H9 (cell line): ENCODE data around the gene IGFALS. TPM values are rescaled to one million over a fixed set of nuclear protein-coding genes. Genes with fewer than 3 reads are reported as not detected.

Experiments
- DNase-seq: peaks from one replicate; pipeline ENCODE4 v3.0.0-alpha.2; 2017
- H2AFZ ChIP-seq: one replicate; pipeline ENCODE4 v1.6.1; 2013; ENCODE audit warnings: mild to moderate bottlenecking, low read length, control low read depth, moderate library complexity
- H2AK5ac ChIP-seq: 2 replicates; pipeline ENCODE4 v1.6.1; 2013; ENCODE audit warnings: low read length, control low read depth, mixed read lengths; ENCODE audit not compliant: insufficient read length
- H2BK120ac ChIP-seq: one replicate; pipeline ENCODE4 v1.6.1; 2013; ENCODE audit warnings: low read depth, mild to moderate bottlenecking, low read length, control low read depth, inconsistent platforms; ENCODE audit not compliant: poor library complexity, severe bottlenecking
- H2BK12ac ChIP-seq: 2 replicates; pipeline ENCODE4 v1.6.1; 2013; ENCODE audit warnings: low read length, control low read depth, mixed read lengths, low read depth; ENCODE audit not compliant: insufficient read length
- H2BK15ac ChIP-seq: 2 replicates; pipeline ENCODE4 v1.6.1; 2013; ENCODE audit warnings: low read depth, low read length, control low read depth
- H2BK20ac ChIP-seq: one replicate; pipeline ENCODE4 v1.6.1; 2013; ENCODE audit warnings: low read depth, mild to moderate bottlenecking, low read length, control low read depth, inconsistent platforms; ENCODE audit not compliant: poor library complexity, severe bottlenecking
- H2BK5ac ChIP-seq: 2 replicates; pipeline ENCODE4 v1.6.1; 2013; ENCODE audit warnings: low read length, control low read depth, mixed read lengths; ENCODE audit not compliant: insufficient read length
- H3K14ac ChIP-seq: 2 replicates; pipeline ENCODE4 v1.6.1; 2013; ENCODE audit warnings: low read length, control low read depth; ENCODE audit not compliant: insufficient read depth
- H3K18ac ChIP-seq: 2 replicates; pipeline ENCODE4 v1.6.1; 2013; ENCODE audit warnings: low read depth, mild to moderate bottlenecking, mixed read lengths, low read length, control low read depth; ENCODE audit not compliant: insufficient read length
- H3K23ac ChIP-seq: 2 replicates; pipeline ENCODE4 v1.6.1; 2013; ENCODE audit warnings: low read length, control low read depth, mixed read lengths, low read depth; ENCODE audit not compliant: insufficient read length
- H3K23me2 ChIP-seq: 2 replicates; pipeline ENCODE4 v1.6.1; 2013; ENCODE audit warnings: low read depth, mild to moderate bottlenecking, mixed read lengths, low read length, control low read depth; ENCODE audit not compliant: insufficient read length, poor library complexity, severe bottlenecking
- H3K27ac ChIP-seq: 2 replicates; pipeline ENCODE4 v1.5.1; 2013; ENCODE audit warnings: low read length, control low read depth, mixed read lengths, low read depth; ENCODE audit not compliant: insufficient read length
- H3K27me3 ChIP-seq: 2 replicates; pipeline ENCODE4 v1.6.1; 2013; ENCODE audit warnings: low read length, control low read depth, inconsistent platforms; ENCODE audit not compliant: insufficient read depth
- H3K4ac ChIP-seq: 2 replicates; pipeline ENCODE4 v1.6.1; 2013; ENCODE audit warnings: low read depth, mild to moderate bottlenecking, control low read depth, inconsistent platforms, low read length, moderate library complexity
- H3K4me1 ChIP-seq: 2 replicates; pipeline ENCODE4 v1.6.1; 2013; ENCODE audit warnings: low read length, control low read depth, inconsistent platforms; ENCODE audit not compliant: insufficient read depth
- H3K4me2 ChIP-seq: 2 replicates; pipeline ENCODE4 v1.6.1; 2013; ENCODE audit warnings: low read length, control low read depth, mixed read lengths; ENCODE audit not compliant: insufficient read length, insufficient read depth
- H3K56ac ChIP-seq: 2 replicates; pipeline ENCODE4 v1.6.1; 2013; ENCODE audit warnings: low read depth, mild to moderate bottlenecking, mixed read lengths, low read length, control low read depth; ENCODE audit not compliant: insufficient read length
- H3K79me1 ChIP-seq: 2 replicates; pipeline ENCODE4 v1.6.1; 2013; ENCODE audit warnings: low read depth, mild to moderate bottlenecking, moderate library complexity, low read length, control low read depth, inconsistent platforms; ENCODE audit not compliant: insufficient read depth, poor library complexity, severe bottlenecking
- H3K79me2 ChIP-seq: 2 replicates; pipeline ENCODE4 v1.6.1; 2013; ENCODE audit warnings: low read length, control low read depth, inconsistent platforms; ENCODE audit not compliant: insufficient read depth
- H3K9ac ChIP-seq: 2 replicates; pipeline ENCODE4 v1.6.1; 2013; ENCODE audit warnings: low read length, control low read depth, mixed read lengths; ENCODE audit not compliant: insufficient read length; ENCODE audit errors: extremely low read depth
- H3K9me3 ChIP-seq: one replicate; pipeline ENCODE4 v1.6.1; 2013; ENCODE audit warnings: low read depth, low read length, inconsistent platforms; ENCODE audit not compliant: control insufficient read depth
- H3T11ph ChIP-seq: one replicate; pipeline ENCODE4 v1.6.1; 2013; ENCODE audit warnings: mild to moderate bottlenecking, low read length, control low read depth, inconsistent platforms
- H4K20me1 ChIP-seq: one replicate; pipeline ENCODE4 v1.6.1; 2013; ENCODE audit not compliant: control insufficient read depth, insufficient read length, insufficient read depth
- H4K5ac ChIP-seq: 2 replicates; pipeline ENCODE4 v1.6.1; 2013; ENCODE audit warnings: low read depth, mild to moderate bottlenecking, mixed read lengths, low read length, control low read depth; ENCODE audit not compliant: insufficient read length
- H4K8ac ChIP-seq: replicated peaks from 2 replicates; pipeline ENCODE4 v1.6.1; 2013; ENCODE audit warnings: low read length, control low read depth, mixed read lengths, low read depth; ENCODE audit not compliant: insufficient read length
- H4K91ac ChIP-seq: 2 replicates; pipeline ENCODE4 v1.6.1; 2013; ENCODE audit warnings: low read depth, mild to moderate bottlenecking, moderate library complexity, mixed read lengths, low read length, control low read depth; ENCODE audit not compliant: insufficient read length
- H3K27ac Mint-ChIP-seq, 3 experiments: 2 replicates in 2 of 3; 3 replicates in 1 of 3; pipeline ENCODE4 v1.8.0; 2020 to 2021; ENCODE audit warnings: mixed read lengths in 3 of 3, mild to moderate bottlenecking in 1 of 3, moderate library complexity in 1 of 3
- H3K27me3 Mint-ChIP-seq: 2 replicates; pipeline ENCODE4 v1.8.0; 2021; ENCODE audit warnings: low read depth, mild to moderate bottlenecking, moderate library complexity, mixed read lengths
- H3K36me3 Mint-ChIP-seq, 3 experiments: 2 replicates in 2 of 3; 3 replicates in 1 of 3; pipeline ENCODE4 v1.8.0; 2020 to 2021; ENCODE audit warnings: low read depth in 3 of 3, mixed read lengths in 3 of 3; ENCODE audit not compliant: insufficient read depth in 1 of 3
- H3K4me1 Mint-ChIP-seq, 2 experiments: 2 replicates each; pipeline ENCODE4 v1.8.0; 2020; ENCODE audit warnings: mixed read lengths in 2 of 2
- H3K4me3 Mint-ChIP-seq, 2 experiments: 2 replicates in 1 of 2; 3 replicates in 1 of 2; pipeline ENCODE4 v1.8.0; 2020 to 2021; ENCODE audit warnings: mild to moderate bottlenecking in 2 of 2, mixed read lengths in 2 of 2, moderate library complexity in 1 of 2
- H3K9me3 Mint-ChIP-seq, 2 experiments: 2 replicates in 1 of 2; 3 replicates in 1 of 2; pipeline ENCODE4 v1.8.0; 2020; ENCODE audit warnings: mild to moderate bottlenecking in 2 of 2, mixed read lengths in 2 of 2, moderate library complexity in 1 of 2
- WGBS: extraction: QIAGEN DNeasy Blood & Tissue Kit; methylation state at CpG from one replicate; pipeline ENCODE4 v1.1.7; 2013; ENCODE audit warnings: missing lambda C conversion rate, low lambda C conversion rate, mixed read lengths; ENCODE audit not compliant: insufficient read length; ENCODE audit errors: extremely low coverage; 5-methylcytosine and 5-hydroxymethylcytosine counted together
- total RNA-seq: library from RNA; stranded (reverse); gene quantifications from 2 replicates; pipeline ENCODE4 v1.2.1, GENCODE V29; 2021
- TF ChIP-seq, protein P1 (sequence below): fragments of 200-600 bp; sonication (generic); conservative IDR thresholded peaks from 3 replicates; pipeline ENCODE4 v1.8.0; 2021; ENCODE audit warnings: antibody characterized with exemption, mild to moderate bottlenecking

The IGFALS gene
- total RNA-seq, 1 experiment from 2014 or later, result not detected

GRCh38 chr16:1775006-1775845 is 18.3 kb downstream of the IGFALS start:
- WGBS, result no CpG with 5 or more reads among the region's 30 CpGs
- H3K4me2 ChIP-seq, result no peak overlapping the region

More at GRCh38 chr16:1775006-1775845, 18.3 kb downstream of the IGFALS start:
- Histone ChIP-seq H2AFZ (no peak overlapping the region), H3T11ph (no peak overlapping the region), H3K23me2 (peaks cover 9% of the 10 kb centered on the region), H4K20me1 (no peaks in the 10 kb centered on the region), H4K8ac (no peak overlapping the region), H3K79me2 (no peaks in the 10 kb centered on the region; the same call in 1 of the 2 replicates), H2BK5ac (no peak overlapping the region), H3K56ac (no peak overlapping the region), H2BK120ac (no peak overlapping the region), H4K5ac (no peak overlapping the region), H2BK15ac (no peak overlapping the region), H3K27me3 (no peaks in the 10 kb centered on the region), H3K14ac (no peak overlapping the region), H2BK20ac (no peak overlapping the region), H4K91ac (no peak overlapping the region), H3K4me1 (no peaks in the 10 kb centered on the region), H3K9ac (no peak overlapping the region), H3K27ac (no peak overlapping the region), H3K4ac (no peak overlapping the region), H3K23ac (no peak overlapping the region), H2AK5ac (no peak overlapping the region), H2BK12ac (no peak overlapping the region), H3K18ac (no peak overlapping the region), H3K79me1 (peaks cover 5% of the 10 kb centered on the region), H3K9me3 (no peaks in the 10 kb centered on the region)
- H3K4me3 Mint-ChIP-seq, result peak overlapping the region; percentile 32 to 35; a peak in 2 of 5 replicates
- no peak for DNase-seq
- no peaks in the 10 kb centered on the region for H3K9me3 Mint-ChIP-seq
- peaks cover 9 to 41% (median 17%) of the 10 kb centered on the region in 3 experiments; a peak in 6 of 7 replicates for H3K36me3 Mint-ChIP-seq
- TF ChIP-seq, protein P1, sequence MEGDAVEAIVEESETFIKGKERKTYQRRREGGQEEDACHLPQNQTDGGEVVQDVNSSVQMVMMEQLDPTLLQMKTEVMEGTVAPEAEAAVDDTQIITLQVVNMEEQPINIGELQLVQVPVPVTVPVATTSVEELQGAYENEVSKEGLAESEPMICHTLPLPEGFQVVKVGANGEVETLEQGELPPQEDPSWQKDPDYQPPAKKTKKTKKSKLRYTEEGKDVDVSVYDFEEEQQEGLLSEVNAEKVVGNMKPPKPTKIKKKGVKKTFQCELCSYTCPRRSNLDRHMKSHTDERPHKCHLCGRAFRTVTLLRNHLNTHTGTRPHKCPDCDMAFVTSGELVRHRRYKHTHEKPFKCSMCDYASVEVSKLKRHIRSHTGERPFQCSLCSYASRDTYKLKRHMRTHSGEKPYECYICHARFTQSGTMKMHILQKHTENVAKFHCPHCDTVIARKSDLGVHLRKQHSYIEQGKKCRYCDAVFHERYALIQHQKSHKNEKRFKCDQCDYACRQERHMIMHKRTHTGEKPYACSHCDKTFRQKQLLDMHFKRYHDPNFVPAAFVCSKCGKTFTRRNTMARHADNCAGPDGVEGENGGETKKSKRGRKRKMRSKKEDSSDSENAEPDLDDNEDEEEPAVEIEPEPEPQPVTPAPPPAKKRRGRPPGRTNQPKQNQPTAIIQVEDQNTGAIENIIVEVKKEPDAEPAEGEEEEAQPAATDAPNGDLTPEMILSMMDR, result no peak
- peaks cover under 1 to 15% of the 10 kb centered on the region in 2 experiments for H3K4me1 Mint-ChIP-seq
- H3K27me3 Mint-ChIP-seq, result no peaks in the 10 kb centered on the region; the same call in 1 of the 2 replicates
- no peak overlapping the region for H3K27ac Mint-ChIP-seq
